ENCODE data around the gene ZFYVE9.

The ZFYVE9 gene

GRCh38 chr1:52210044-52210443 is 68.2 kb downstream of the ZFYVE9 start:
- TF ChIP-seq CSRNP3 (CRISPR knock-in tag; IDR thresholded peaks at IDR 0.05), result no peak
- TF ChIP-seq PATZ1 (CRISPR knock-in tag; IDR thresholded peaks at IDR 0.05; ENCODE audit: borderline replicate concordance), result no peak
- TF ChIP-seq SNAI2 (CRISPR knock-in tag; IDR thresholded peaks at IDR 0.05), result no peak
- no peak for TF ChIP-seq TSHZ2 (CRISPR knock-in tag; IDR thresholded peaks at IDR 0.05)
- TF ChIP-seq GLIS3 (CRISPR knock-in tag; IDR thresholded peaks at IDR 0.05), result no peak
- TF ChIP-seq, protein P1, sequence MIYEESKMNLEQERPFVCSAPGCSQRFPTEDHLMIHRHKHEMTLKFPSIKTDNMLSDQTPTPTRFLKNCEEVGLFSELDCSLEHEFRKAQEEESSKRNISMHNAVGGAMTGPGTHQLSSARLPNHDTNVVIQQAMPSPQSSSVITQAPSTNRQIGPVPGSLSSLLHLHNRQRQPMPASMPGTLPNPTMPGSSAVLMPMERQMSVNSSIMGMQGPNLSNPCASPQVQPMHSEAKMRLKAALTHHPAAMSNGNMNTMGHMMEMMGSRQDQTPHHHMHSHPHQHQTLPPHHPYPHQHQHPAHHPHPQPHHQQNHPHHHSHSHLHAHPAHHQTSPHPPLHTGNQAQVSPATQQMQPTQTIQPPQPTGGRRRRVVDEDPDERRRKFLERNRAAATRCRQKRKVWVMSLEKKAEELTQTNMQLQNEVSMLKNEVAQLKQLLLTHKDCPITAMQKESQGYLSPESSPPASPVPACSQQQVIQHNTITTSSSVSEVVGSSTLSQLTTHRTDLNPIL (CRISPR knock-in tag; IDR thresholded peaks at IDR 0.05; ENCODE audit: low read depth), result no peak
- no peak for TF ChIP-seq TCF4 (CRISPR knock-in tag; IDR thresholded peaks at IDR 0.05; ENCODE audit: borderline replicate concordance)
- no peak for TF ChIP-seq ESRRG (CRISPR knock-in tag; IDR thresholded peaks at IDR 0.05)
- TF ChIP-seq ZFP30 (CRISPR knock-in tag; IDR thresholded peaks at IDR 0.05), result no peak
- no peak for TF ChIP-seq BACH2 (CRISPR knock-in tag; IDR thresholded peaks at IDR 0.05; ENCODE audit: borderline replicate concordance)
- TF ChIP-seq ZNF70 (CRISPR knock-in tag; IDR thresholded peaks at IDR 0.05), result no peak
- TF ChIP-seq TOX (CRISPR knock-in tag; IDR thresholded peaks at IDR 0.05; ENCODE audit: borderline replicate concordance), result no peak
- TF ChIP-seq ZFP3 (CRISPR knock-in tag; IDR thresholded peaks at IDR 0.05), result no peak
- no peak for TF ChIP-seq ZNF8 (CRISPR knock-in tag; IDR thresholded peaks at IDR 0.05)
- TF ChIP-seq ZC3H10 (CRISPR knock-in tag; IDR thresholded peaks at IDR 0.05), result no peak
- no peak for TF ChIP-seq OSR1 (CRISPR knock-in tag; IDR thresholded peaks at IDR 0.05)
- TF ChIP-seq CSDC2 (CRISPR knock-in tag; IDR thresholded peaks at IDR 0.05), result no peak
- TF ChIP-seq PPARA (CRISPR knock-in tag; IDR thresholded peaks at IDR 0.05; ENCODE audit: borderline replicate concordance), result no peak
- no peak for TF ChIP-seq ZNF565 (CRISPR knock-in tag; conservative IDR thresholded peaks at IDR 0.05; ENCODE audit: low read depth)
- no peak for TF ChIP-seq POU6F1 (CRISPR knock-in tag; IDR thresholded peaks at IDR 0.05; ENCODE audit: borderline replicate concordance, low read depth)
- no peak for ATAC-seq

DNA sequence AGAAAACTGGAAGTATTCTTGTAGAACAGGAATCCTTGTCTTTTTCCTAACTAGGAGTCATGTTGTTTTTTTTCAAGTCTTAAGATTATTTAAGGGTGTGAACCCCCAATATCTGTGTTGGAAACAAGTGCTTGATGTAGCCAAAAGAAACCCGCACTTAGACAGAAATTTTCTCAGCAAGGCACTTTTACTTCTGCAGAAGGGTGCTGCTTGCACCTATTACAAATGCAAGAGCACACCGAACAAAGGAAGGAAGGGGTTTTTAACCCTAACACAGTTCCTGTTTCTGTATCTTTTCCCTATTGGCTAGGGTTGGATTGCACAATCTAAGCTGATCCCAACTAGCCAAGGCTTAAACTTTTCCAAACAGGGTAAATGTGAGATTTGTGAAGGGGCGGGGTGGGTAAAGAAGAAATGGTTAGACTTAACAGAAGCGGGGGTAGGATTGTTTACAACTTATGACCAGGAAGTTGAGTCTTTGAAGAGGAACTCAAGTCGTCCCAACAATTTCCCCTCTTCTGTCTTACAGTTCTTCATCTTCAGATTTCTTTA is 75.1 kb downstream of the ZFYVE9 start:
- ATAC-seq, result no peak
- TF ChIP-seq ESRRG (CRISPR knock-in tag; IDR thresholded peaks at IDR 0.05) (no peak), CSRNP3 (CRISPR knock-in tag; IDR thresholded peaks at IDR 0.05) (no peak), GLIS3 (CRISPR knock-in tag; IDR thresholded peaks at IDR 0.05) (no peak), CSDC2 (CRISPR knock-in tag; IDR thresholded peaks at IDR 0.05) (no peak), ISL1 (CRISPR knock-in tag; IDR thresholded peaks at IDR 0.05) (no peak), OSR1 (CRISPR knock-in tag; IDR thresholded peaks at IDR 0.05) (no peak), ZFP3 (CRISPR knock-in tag; IDR thresholded peaks at IDR 0.05) (no peak), BACH2 (CRISPR knock-in tag; IDR thresholded peaks at IDR 0.05; ENCODE audit: borderline replicate concordance) (no peak), POU6F1 (CRISPR knock-in tag; IDR thresholded peaks at IDR 0.05; ENCODE audit: borderline replicate concordance, low read depth) (no peak), ZNF565 (CRISPR knock-in tag; conservative IDR thresholded peaks at IDR 0.05; ENCODE audit: low read depth) (no peak)
- TF ChIP-seq, protein P1 (CRISPR knock-in tag; IDR thresholded peaks at IDR 0.05; ENCODE audit: low read depth), result no peak
